Kidney glomerular epithelial cell (primary cell): ENCODE data around the gene MARK4.

ENCODE experiments used
- DNase-seq: peaks from one replicate; lab custom pipeline; 2025; lab: John Stamatoyannopoulos, UW

The MARK4 gene

DNA sequence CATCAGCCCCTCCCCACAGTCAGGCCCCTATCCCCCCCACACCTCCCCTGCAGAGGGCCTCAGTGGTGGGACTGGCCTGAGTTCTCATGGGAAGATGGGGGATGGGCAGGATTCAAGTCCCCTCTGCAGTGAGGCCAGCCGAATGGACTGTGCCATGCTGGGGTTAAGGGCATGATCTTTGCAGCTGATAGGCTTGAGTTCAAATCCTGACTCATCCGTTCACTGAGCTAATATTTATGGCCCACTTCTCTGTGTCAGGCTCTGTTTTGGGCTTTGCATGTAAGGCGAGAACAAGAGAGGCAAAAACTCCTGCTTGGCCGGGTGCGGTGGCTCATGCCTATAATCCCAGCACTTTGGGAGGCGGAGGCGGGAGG, 20.7 kb downstream of the MARK4 start:
- DNase-seq, result no peak

DNA sequence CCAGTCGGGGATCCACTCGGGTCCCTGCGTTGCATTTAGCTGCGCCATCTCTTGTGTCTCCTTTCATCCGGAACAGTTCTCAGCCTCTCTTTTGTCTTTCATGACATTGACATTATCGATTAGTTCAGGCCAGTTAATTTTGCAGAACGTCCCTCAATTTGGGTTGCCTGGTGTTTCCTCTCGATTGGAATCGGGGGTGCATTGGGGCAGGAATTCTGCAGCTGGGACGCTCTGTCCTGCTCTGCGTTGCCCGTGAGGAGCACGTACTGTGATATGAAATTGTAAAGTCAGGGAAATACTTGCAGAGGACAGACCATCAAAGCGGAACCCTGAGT, 22.4 kb downstream of the MARK4 start:
- no peak for DNase-seq

DNA sequence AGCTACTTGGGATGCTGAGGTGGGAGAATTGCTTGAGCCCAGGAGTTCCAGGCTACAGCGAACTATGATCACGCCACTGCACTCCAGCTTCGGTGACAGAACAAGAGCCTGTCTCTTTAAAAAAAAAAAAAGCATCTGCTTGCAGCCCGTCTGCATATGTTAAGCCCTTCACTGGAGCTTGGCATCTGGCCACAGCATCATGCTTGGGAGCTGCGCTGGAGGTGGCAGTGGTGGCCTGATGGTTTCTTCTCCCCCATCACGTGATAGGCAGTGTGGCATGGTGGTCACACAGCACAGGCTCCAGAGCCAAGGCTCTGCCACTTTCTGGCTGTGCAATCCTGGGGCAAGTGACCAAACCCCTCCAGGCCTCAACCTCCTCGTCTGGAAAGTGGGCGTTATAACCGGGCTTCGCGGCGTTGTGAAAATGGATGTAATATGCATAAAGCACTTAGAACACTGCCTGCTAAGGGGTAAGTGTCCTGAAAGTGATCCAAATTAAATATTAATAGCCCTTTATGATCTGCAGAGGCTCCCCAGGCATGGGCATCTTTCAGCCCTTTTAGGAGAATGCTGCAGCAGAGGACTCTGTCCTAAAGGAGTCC, 24.4 kb downstream of the MARK4 start:
- no peak for DNase-seq

DNA sequence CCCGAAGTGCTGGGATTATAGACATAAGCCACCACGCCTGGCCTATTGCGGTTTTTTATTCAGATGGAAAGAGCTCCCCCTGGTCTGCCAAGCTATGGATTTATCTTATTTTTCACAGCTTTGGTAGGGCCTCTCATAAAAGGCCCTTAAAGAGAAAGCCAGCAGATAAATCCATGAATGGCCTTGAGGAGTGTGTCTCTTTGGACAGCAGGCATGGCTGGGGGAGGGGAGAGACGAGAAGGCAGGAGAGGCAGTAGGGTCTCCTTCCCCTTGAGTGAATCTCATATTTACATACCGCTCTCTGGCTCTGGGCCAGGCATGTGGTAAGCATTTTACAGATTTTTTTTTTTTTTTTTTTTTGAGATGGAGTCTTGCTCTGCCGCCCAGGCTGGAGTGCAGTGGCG, 25.2 kb downstream of the MARK4 start:
- DNase-seq, result no peak

DNA sequence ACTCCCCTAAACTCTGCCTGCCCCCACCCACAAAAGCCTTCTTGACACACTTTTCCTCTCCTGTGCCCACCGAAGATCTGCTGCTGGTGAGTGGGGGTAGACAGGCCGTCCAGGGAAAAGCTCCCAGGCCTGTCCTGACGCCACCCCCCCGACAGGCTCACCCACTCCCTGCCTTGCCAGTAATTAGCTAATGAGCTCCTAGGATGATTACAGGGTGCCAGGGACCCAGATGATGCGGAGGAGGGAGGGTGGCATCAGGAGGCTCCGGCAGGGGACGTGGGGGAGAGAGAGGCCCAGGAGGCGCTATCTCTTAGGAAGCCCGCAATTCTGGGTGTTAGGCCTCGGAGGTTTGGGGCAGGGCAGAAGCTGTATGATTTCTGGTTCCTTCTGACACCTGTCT, 27.0 kb downstream of the MARK4 start:
- DNase-seq, result no peak

DNA sequence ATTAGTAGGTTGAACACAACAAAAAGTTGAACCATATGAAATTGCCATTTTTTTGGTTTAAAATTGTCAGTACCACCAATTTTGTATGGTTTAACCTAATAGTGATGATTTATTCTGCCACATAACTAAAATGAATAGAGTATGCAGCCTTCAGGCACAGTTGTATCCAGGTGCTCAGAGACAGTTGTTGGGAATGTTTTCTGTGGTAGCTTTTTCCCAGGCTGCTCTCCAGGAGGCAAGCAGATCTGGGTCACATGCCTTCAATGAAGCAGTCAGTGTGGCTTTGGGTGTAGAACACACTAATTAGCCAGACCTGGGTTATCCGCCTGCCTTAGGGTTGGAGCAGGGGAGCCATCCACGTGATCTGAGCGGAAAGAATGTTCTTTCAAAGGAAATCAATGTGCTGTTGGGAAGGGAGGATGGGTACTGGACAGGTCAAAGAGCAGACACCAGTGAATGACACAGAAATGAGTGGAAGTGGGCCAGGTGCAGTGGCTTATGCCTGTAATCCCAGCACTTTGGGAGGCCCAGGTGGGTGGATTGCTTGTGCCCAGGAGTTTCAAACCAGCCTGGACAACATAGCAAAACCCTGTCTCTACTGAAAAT, 28.6 kb downstream of the MARK4 start:
- no peak for DNase-seq

DNA sequence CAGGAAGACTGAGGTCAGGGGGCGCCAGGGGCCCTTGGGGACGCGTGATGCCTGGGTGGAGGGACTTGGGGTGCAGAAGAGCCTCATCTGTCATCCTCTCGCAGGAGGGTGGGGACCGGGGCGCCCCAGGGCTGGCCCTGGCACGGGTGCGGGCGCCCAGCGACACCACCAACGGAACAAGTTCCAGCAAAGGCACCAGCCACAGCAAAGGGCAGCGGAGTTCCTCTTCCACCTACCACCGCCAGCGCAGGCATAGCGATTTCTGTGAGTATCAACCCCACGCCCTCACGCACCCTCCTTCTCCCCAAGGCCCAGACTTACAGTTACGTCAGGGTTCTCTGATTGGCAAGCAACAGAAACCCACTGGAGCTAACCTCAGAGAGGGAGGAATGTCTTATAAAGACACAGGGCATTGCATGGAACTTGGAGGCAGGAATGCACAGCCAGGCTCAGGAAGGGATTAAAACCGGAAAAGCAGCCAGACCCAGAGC, 29.4 kb downstream of the MARK4 start:
- DNase-seq, result no peak

DNA sequence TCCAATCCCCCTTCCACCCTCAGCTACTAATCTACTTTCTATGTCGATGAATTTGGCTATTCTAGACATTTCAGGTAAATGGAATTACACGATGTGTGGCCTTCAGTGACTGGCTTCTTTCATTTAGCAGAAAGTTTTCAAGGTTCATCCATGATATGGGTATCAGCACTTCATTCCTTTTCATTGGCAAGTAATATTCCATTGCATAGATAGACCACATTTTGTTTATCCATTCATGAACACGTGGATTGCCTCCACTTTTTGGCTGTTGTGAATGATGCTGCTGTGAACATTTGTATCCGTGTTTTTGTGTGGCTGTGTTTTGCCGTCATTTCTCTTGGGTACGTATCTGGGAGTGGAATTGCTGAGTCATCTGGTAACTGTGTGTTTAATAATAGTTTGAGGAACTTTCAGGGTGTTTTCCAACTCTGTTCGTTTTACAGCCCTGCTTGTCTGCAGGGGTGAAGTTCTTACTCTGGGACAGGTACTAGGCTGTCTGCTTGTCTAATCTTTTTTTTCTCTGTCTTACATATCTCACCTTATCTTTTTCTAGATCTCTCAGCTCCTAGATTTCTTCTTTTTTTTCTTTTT, 32.5 kb downstream of the MARK4 start:
- no peak for DNase-seq

DNA sequence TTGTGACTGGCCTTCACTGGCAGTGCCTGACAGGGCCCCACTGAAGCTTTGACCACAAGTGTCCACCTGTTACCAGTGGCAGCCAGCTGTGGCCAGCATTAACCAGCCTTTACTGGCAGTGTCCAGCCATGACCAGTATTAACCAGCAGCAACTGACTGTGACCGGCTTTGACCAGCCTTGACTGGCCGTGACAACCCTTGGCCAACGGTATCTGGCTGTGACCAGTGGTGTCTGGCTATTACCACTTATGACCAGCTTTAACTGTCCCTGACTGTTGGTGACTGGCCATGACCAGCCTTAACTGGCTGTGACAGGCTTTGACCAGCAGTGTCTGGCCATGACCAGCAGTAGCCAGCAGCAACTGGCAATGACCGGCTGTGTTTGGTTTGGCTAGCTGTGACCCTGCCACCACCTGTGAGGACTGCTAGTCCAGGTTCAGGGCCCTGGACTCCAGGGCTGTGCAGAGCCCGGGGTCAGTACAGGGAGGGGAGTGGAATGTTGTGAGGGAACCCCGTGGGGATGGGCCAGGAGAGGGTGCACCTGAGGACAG, 39.4 kb downstream of the MARK4 start:
- DNase-seq, result no peak

DNA sequence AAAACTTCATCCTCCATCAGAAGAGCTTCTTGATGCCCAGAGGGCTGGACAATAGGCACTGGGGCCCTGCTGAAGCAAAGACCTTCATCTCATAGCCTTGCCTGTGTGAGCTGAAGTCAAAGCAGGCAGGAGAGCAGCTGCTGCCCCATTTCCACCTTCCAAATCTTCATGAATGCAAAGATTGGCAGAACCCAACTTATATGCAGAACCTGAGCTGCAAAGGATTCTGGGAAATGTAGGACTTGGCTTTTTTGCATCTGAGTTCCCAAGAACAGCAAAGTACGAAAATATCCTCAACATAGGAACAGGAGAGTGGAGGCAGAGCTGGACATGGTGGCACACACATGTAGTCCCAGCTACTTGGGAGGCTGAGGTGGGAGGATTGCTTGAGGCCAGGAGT, 40.8 kb downstream of the MARK4 start:
- DNase-seq, result no peak

DNA sequence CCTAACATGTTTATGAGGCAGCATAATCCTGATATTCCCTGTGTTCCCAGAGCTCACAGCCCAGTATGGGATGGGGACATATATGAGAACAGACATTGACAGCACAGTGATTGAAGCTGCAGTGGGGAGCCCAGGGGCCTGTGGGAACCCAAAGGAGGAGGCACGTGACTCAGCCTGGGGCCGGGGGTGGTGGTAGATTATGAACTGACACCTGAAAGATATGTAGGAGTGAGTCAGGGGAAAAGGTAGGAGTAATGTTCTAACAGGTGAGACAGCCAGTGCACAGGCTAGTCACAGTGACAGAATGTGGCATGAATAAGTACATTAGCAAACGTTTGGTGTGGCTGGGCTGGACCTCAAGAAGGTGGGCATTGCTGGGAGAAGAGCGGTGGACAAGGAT, 42.6 kb downstream of the MARK4 start:
- DNase-seq, result no peak

DNA sequence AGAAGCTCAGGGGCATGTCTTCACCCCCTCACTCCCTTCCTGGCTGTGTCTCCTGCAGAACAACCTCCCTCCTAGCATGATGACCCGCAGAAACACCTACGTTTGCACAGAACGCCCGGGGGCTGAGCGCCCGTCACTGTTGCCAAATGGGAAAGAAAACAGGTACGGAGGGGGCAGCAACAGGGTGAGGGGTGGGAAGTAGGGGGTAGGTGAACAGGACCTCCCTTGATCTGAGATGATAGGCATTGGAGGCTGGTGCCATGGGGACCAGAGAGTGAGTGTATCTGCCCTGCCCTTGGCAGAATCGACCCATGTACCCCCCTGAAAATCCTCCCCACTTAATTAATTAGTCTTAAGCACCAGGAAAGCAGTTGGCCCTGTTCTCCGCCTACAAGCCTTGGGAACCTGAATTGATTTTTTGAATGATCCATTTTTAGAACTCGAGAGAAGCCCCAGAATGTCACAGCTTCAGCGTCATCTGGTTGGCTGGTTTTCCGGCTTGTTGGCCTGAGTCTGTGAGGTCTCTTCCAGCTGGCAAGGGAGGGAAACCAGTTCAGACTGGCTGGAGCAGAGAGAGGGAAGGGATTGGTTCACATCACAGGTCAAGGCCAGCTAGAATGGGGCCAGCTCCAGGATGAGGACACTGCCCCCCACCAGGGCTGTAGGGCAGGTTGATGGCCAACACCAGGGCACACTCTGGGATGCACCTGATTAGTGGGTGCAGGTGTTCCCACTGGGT, 43.4 kb downstream of the MARK4 start:
- DNase-seq, result no peak

DNA sequence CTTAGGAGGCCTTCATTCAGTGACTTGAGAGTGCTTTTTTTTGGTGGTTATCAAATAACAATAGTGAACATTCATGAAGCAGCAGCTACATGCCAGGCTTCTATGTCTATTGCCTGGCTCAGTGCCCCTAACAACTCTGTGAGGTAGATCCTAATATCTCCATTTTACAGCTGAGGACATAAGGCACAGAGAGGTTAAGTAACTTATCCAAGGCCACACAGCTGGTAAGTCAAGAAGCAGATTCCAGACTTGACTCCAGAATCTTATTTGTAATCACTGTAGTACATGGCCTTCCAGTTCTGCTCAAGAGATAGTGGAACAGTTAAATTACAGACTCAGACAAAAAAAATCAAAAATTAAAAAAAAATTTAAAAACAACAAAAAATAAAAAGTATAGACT, 44.8 kb downstream of the MARK4 start:
- no peak for DNase-seq

DNA sequence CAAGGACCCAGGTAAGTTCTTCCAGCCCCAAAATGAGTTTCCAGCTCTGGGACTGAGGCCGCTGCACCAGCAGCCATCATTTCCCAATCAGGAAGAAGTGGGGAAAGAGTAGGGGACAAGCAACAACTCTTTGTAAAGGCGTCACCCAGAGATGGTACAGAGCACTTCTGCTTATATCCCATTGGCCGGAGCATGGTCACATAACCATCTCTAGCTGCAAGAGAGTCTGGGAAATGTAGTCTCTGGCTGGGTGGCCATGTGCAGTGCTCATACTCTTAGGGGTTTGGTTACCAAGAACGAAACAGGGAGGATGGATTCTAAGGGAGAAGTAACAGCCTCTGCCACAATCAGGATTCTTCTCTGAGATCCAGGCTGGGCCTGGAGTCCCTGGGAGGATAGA, 45.3 kb downstream of the MARK4 start:
- no peak for DNase-seq

DNA sequence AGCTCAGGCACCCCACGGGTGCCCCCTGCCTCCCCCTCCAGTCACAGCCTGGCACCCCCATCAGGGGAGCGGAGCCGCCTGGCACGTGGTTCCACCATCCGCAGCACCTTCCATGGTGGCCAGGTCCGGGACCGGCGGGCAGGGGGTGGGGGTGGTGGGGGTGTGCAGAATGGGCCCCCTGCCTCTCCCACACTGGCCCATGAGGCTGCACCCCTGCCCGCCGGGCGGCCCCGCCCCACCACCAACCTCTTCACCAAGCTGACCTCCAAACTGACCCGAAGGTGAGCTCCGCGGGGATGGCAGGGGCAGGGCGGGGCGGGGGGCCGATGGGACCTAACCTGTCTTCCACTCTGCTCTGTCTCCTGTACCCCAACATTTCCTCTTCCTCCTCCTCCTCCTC, 46.6 kb downstream of the MARK4 start:
- no peak for DNase-seq

DNA sequence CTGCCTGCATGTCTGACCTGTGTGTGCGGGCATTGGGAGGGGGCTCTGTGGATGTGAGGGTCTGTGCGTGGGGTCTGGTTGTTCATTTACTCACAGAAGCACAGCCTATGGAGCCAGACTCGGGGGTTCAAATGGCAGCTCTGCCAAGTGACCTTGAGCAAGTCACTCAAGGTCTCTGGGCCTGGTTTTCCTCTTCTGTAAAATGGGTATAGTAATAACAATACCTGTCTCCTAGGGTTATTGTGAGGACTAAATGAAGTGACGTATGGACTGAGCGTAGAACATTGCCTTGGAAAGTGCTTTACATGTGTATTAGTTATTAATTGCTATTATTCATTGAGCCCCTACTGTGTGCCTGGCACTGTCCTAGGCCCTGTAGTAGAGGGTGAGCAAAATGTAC, 47.2 kb downstream of the MARK4 start:
- no peak for DNase-seq

DNA sequence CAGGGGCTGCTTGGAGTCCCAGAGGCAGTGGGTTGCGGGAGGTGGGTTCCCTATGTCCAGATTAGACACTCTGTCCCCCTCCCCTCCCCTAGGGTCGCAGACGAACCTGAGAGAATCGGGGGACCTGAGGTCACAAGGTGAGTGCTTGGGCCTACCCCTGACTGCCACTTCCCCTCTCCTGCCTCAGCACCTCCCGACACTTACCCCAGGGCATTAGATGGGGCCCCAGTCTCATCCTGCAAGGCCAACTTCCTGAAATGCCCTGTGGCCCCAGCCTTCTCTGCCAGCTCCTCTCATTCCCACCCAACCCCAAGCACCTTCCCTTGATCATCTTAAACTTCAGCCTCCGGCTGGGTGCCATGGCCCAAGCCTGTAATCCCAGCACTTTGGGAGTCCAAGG, 48.6 kb downstream of the MARK4 start:
- DNase-seq, result no peak

DNA sequence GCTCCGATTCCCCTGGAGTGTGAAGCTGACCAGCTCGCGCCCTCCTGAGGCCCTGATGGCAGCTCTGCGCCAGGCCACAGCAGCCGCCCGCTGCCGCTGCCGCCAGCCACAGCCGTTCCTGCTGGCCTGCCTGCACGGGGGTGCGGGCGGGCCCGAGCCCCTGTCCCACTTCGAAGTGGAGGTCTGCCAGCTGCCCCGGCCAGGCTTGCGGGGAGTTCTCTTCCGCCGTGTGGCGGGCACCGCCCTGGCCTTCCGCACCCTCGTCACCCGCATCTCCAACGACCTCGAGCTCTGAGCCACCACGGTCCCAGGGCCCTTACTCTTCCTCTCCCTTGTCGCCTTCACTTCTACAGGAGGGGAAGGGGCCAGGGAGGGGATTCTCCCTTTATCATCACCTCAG, 51.3 kb downstream of the MARK4 start:
- no peak for DNase-seq

DNA sequence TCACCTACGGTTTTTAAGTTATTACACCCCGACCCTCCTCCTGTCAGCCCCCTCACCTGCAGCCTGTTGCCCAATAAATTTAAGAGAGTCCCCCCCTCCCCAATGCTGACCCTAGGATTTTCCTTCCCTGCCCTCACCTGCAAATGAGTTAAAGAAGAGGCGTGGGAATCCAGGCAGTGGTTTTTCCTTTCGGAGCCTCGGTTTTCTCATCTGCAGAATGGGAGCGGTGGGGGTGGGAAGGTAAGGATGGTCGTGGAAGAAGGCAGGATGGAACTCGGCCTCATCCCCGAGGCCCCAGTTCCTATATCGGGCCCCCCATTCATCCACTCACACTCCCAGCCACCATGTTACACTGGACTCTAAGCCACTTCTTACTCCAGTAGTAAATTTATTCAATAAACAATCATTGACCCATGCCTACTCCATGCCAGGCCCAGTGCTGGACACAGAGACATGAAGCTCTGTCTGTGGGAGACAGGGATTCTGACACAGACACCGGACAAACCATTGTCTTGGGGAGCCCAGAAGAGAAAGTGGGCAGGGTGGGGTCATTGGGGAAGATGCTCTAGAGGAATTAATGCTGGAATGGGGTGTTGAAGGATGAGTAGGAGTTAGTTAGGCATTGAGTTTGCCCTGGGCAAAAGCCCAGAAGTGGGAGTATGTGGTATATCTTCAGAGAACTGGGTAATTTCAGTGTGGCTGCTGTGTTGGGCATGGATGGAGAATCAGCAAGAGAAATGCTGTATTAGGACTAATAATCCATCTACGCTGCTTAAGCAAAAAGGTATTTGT, 52.4 kb downstream of the MARK4 start:
- DNase-seq, result no peak

DNA sequence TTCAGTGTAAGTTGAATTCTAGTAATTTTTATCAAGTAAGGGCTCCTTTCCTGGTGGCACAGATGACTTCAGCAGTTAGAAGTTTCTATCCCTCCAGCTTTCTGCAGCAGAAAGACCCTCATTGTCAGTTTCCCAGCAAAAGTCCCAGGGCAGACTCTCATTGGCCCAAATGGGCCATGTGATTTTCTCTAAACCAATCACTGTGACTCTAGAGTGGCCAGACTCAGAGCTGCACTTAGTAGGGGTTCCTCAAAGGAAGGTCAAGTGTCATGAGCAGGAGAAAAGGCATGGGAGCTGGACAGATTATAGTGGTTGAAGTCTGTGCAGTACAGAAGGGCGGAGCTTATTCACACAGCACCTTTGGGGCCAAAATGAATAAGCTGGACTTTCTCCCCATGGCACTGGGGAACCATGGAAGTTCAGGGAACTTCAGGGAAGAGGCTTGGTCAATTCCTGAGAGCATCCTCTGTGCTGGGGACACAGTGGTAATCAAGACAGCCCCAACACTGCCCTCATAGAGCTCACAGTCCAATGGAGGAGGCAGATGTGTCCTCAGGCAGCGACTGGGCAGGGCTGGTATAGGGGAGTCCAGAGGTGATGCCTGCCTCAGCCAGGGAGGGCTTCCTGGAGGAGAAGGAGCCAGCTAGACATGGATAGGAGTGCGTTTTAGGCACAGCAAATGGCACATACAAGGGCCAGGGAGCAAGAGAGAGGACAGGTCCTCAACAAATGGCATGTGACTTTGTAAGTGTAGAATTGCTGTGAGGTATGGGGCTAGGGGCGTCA, 53.3 kb downstream of the MARK4 start:
- no peak for DNase-seq

DNA sequence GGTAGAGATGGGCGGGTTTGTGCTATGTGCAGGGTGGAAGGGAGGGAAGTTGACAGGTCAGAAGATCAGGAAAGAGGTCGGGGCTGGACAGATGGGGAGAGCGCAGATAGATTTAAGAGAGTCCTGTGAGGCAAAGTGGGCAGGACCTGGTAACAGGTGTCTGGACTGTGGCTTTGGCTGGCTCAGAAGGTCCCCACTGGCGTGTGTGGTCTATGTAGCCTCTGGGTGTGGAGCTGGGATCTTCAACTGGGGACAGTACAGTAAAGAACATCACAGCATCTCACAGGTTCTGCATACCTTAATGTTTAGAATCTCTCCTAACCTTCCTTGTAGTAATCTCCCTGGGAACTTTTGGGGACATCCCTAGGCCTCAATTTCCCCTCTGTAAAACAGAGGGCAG, 53.9 kb downstream of the MARK4 start:
- DNase-seq, result no peak
